Right ventricle myocardium superior (tissue), 1 donor: ENCODE measurements around the gene EPHA7. TPM values are rescaled to one million over a fixed set of nuclear protein-coding genes. Genes with fewer than 3 reads are reported as not detected.
A peak's percentile ranks its signal among the peaks of the same experiment; 100 is the strongest.

Experiments
- ATAC-seq: fragments of 200-7000 bp; cut with Tn5 transposase; one replicate; pipeline ENCODE4 v1.9.1; 2020; ENCODE audit warnings: mild to moderate bottlenecking; ENCODE audit not compliant: poor library complexity
- DNase-seq: peaks from one replicate; pipeline ENCODE4 v3.0.0-alpha.2; 2020
- intact Hi-C: fragments of 100-400 bp; cut with DNase I; formaldehyde crosslinking; loops from one replicate; pipeline ENCODE4 v1.11.2; 2022
- long read RNA-seq: library from polyadenylated mRNA; unstranded; transcript quantifications from one replicate; pipeline ENCODE4 v2.0.0, GENCODE V29; 2021
- total RNA-seq: library from RNA; stranded (reverse); fragmentation: NEBNext Ultra II Directional; extraction: Animal tissue kit (Norgen Biotek cat#: 25700); gene quantifications from one replicate; pipeline ENCODE4 v1.2.1, GENCODE V29; 2021
- donor health status: DM: no; HTN: yes; CAD: no; lungs with severe emphysema.

The EPHA7 gene
- 2.4 TPM for total RNA-seq
- long read RNA-seq, partial matches to known transcripts = 2 of 6 reads
- long read RNA-seq, other reads (novel, unspliced or antisense) = 4 of 6 reads

- intact Hi-C loops = no loop called here
- peak; percentile 98 for ATAC-seq
Observed at GRCh38 chr6:93419304-93420162, at the start of gene EPHA7. Gene EPHA7 (minus strand): TSS chr6:93419559. CDS start chr6:93419341, 218 bp downstream.

DNA sequence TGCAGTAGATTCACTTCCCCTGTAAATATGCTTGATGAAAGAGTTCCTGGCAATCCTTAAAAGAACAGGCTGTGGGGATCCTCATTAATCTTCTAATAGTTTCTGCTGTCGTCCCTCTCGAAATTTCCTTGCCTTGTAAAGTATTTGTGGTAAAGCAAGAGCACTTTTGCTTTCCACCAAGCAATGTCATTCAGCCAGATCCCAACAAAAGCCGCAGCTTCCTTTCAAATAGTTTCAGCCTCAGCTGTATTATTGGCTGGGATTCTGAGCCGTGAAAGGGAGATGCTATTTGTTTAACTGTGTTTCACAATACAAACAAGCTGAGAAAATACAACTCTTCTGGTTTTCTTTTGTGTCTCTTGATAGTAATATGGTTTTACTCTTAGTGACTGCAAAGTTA, 48.9 kb upstream of the EPHA7 start:
- no peak for DNase-seq
- intact Hi-C loops = no loop called here
- no peak for ATAC-seq

More at GRCh38 chr6:93419304-93420162, at the start of gene EPHA7:
- DNase-seq = peak; percentile 92

- no peak for ATAC-seq
- DNase-seq = no peak
- intact Hi-C loops = no loop called here
Observed at GRCh38 chr6:93454533-93454932, 35.2 kb upstream of the EPHA7 start.

GRCh38 chr6:93453956-93454355, 34.6 kb upstream of the EPHA7 start:
- intact Hi-C loops = no loop called here
- ATAC-seq (no peak), DNase-seq (no peak)

GRCh38 chr6:93447874-93448273, 28.5 kb upstream of the EPHA7 start:
- ATAC-seq (no peak), DNase-seq (no peak)
- intact Hi-C loops = no loop called here

DNA sequence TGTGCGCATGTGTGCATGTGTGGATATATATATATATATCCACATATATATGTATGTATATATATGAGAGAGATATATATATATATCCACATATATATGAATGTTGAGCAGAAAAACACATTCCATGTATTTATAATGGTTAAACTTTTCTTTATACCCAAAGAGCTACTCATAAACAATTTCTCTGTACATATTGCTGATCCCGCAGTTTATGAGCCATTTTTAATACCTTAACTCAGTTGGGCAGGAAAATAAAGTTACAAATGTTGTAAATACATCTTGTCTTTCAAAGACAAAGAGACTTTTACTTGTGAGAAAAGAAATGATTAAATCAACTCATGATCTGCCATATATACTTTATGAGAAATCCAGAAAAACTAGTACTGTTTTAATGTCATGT, 18.1 kb upstream of the EPHA7 start:
- no peak for ATAC-seq
- intact Hi-C loops = no loop called here
- DNase-seq = no peak

DNA sequence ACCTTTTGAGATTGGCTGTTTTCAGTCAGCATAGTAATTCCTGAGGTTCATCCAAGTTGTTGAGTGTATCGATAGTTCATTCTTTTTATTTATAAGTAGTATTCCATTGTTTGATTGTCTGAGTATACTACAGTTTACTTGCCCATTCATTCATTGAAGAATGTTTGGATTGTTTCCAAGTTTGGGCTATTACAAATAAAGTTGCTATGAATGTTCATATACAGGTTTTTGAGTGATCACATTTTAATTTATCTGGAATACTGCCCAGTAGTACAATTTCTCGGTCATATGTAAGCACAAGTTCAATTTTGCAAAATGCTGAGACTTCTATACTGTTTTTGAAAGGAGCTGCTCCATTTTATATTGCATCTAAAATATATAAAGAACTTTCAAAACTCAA, 14.2 kb upstream of the EPHA7 start:
- intact Hi-C loops = no loop called here
- ATAC-seq (no peak), DNase-seq (no peak)

DNA sequence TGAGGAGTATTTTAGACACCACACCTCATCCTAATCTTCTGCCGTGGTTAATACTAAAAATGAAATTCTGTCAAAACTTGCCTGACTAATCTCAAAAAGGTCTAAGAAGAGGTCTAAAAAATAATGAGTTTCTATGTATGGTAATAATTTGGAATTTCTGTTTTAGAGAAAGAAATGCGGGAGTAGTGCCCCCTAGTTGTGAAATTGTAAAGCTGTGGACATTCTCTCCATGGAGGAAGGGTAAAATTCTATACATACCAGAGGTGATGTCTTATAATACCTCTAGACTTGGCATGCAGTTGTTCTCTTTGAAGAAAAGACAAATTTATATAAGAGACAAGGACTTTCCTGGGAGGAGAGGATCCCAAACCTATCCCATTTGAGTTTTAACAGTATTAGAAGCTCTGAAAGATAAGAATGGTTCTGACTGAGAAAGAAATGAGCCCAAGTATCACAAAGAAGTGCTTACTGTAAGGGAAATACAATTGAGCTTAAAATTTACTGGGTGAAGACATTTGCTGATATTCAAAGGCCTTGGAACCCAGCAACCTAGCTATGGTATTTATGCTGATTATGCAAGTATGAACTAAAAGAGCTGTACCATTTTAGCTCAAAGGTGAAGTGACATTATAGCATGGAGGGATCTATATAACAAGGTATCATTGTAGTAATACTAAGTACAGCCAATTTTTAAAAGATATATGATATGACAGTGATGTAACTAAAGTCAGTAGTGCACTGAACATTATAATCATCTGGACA, 5.1 kb upstream of the EPHA7 start:
- intact Hi-C loops = no loop called here
- ATAC-seq (no peak), DNase-seq (no peak)

GRCh38 chr6:93423542-93423941, 4.2 kb upstream of the EPHA7 start:
- intact Hi-C loops = no loop called here
- ATAC-seq (no peak), DNase-seq (no peak)

DNA sequence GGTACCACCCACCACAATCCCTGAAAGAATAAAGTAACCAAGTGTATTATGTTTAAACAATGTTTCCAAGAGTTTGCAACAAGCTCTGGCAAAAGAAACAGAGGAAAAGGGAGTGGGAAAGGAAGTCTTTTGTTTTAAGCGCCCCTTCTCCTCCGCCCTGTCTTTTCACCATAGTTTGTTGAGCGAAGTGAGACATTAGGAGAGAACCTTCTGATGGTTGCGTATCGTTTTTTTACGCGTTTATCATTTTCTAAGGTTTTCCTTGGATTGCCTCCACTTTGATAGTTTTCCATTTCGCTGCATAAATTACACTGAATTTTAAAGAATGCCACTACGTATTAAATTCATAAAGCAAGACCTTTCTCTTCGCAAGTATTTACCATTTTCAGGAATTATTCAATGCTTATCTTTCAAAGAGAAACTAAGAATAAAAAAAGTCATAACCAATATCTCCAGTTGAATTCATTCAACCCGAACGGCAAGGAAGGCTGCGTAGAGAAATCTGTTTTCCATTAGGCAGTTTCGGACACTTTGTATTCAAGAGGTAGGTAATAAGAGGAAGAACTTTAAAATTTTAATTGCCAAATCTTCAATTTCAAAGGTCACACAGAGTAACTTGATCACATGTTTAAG, 920 bp upstream of the EPHA7 start:
- DNase-seq = no peak
- intact Hi-C loops = no loop called here
- no peak for ATAC-seq

GRCh38 chr6:93418408-93419303, 703 bp downstream of the EPHA7 start:
- intact Hi-C loops = no loop called here
- ATAC-seq (peak; percentile 33), DNase-seq (peak; percentile 40)

DNA sequence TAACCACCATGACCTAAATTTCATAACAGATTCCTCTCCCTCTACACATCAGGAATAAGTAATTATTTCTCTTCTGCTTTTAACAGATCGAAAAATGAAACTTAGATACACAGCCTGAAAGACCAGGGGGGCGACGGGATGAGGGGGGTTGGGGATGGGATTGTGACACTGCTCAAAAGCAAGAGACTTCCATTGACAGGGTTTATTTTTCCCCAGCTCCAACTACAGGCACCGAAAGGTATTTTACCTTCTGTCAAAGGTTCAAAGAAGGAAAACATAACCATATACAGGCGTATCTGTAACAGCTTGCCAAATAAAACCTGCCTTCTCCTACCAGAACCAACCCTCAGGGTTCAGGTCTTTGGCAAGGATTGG, 1.3 kb downstream of the EPHA7 start:
- no peak for DNase-seq
- no peak for ATAC-seq
- intact Hi-C loops = no loop called here

GRCh38 chr6:93417421-93418013, 1.8 kb downstream of the EPHA7 start:
- DNase-seq = no peak
- intact Hi-C loops = no loop called here
- ATAC-seq = peak; percentile 18

- ATAC-seq (peak; percentile 35), DNase-seq (peak; percentile 42)
- intact Hi-C loops = no loop called here
Observed at GRCh38 chr6:93416571-93417420, 2.6 kb downstream of the EPHA7 start.

DNA sequence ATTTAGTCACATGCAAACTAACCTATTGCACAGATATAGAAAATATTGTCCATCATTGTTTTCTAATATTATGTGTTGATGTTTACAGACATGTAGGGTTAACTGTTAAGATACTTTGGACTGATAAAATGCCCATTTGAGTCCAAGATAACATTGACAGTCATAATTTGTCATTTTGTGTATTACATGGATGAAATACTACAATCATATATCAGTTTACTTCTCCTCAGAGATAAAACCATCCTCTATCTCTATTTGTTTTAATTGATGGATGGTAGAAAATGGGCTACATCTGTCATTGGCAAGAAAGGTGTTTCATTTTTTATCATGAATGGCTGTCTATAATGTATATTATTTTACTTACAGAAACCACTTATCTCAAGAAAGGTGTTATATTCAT, 6.2 kb downstream of the EPHA7 start:
- intact Hi-C loops = no loop called here
- DNase-seq (no peak), ATAC-seq (no peak)

DNA sequence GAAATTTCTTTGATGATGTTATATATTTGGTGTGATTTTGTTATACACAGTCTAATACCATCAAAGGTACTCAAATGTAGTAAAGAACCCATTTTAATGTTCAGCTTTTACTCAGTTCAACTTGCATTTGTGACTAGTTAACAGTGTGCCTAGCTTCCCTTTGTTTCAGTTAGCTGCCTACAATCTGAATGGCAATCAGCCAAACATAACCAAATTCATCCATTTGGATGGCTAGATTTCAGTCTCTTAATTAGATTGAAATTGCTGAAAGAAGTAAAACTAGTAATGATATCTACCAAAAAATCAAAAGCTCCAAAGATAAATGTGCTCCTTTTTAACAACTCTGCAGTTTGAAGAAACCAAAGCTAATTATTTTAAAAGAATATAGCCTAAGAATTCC, 6.9 kb downstream of the EPHA7 start:
- intact Hi-C loops = no loop called here
- ATAC-seq = no peak

GRCh38 chr6:93407186-93407585, 12.2 kb downstream of the EPHA7 start:
- ATAC-seq (no peak), DNase-seq (no peak)
- intact Hi-C loops = no loop called here

More for the DNA sequence above, 6.9 kb downstream of the EPHA7 start:
- no peak for DNase-seq
